GM15510 (cell line): ENCODE results near the gene OR6C74.

ENCODE experiments used
- POLR2A ChIP-seq: IDR thresholded peaks from 3 replicates; pipeline ENCODE4 v1.6.1; 2011; ENCODE audit warnings: borderline replicate concordance; ENCODE audit not compliant: insufficient read length; ENCODE audit errors: extremely low read depth

The OR6C74 gene

GRCh38 chr12:55244309-55244708 is at the start of gene OR6C74:
TSS of gene OR6C74 (plus strand) at chr12:55244609. CDS start at chr12:55247288, 2,679 bp downstream.
- TF ChIP-seq POLR2A: no peak

DNA sequence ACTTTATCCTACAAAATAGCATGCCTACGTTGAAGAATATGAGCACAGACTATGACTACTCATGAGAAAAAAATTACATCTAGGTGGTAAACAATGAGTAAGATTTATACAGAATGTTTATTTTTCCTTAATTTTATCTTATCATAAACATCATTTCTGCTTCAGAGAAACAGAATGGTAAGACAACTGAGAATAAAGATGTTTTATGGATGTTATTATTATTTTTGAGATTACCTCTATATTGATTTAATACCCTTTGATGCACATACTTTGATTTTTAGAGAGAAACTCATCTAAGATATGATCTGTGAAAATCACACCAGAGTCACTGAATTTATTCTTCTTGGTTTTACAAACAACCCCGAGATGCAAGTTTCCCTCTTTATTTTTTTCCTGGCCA is 23.7 kb upstream of the OR6C74 start, which contains the start of gene OR10A7:
Gene OR10A7 (plus strand): TSS at position 301 of the 400 bp plus-strand sequence. CDS start 0 bp downstream, at position 301.
- no peak for TF ChIP-seq POLR2A

- no peak for TF ChIP-seq POLR2A
These were observed 17.9 kb upstream of the OR6C74 start for GRCh38 chr12:55226523-55226922.

GRCh38 chr12:55227643-55228042 is 16.8 kb upstream of the OR6C74 start:
- TF ChIP-seq POLR2A: no peak

DNA sequence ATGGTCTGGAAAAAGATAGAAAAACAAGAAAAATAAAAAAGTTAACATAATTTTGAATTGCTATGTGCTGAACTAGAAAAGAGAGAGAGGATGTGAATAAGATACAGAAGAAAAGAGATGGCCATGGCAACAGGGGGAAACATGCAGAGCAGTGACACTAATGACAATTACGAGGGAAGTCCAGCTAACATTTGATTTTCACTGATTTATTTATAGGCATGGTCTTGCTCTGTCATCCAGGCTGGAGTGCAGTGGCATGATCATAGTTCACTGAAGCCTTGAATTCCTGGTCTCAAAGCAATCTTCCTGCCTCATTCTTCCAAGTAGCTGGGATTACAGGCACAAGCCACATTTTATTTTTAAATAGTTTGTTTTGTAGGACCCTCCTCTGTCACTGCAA is 1.8 kb downstream of the OR6C74 start:
- TF ChIP-seq POLR2A: no peak

GRCh38 chr12:55250944-55251343 is 6.5 kb downstream of the OR6C74 start:
- no peak for TF ChIP-seq POLR2A

DNA sequence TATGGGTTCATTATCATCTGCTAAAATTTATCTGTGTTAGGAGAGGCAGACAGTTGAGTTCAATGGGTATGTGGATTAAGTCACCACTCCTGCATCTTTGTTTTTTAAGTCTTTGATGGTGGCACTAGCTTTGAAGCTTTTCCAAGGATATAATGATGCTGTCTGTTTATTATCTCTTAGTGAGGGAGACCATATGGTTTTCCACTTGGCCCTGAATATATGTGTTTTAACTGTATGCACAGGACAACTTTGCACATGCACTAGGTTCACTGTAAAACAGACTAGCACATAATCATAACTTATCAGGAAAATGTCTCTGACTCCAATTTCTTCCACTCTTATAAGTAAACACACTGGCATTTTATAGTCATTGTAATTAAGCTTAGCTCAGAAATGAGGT is 8.9 kb downstream of the OR6C74 start:
- TF ChIP-seq POLR2A: no peak

DNA sequence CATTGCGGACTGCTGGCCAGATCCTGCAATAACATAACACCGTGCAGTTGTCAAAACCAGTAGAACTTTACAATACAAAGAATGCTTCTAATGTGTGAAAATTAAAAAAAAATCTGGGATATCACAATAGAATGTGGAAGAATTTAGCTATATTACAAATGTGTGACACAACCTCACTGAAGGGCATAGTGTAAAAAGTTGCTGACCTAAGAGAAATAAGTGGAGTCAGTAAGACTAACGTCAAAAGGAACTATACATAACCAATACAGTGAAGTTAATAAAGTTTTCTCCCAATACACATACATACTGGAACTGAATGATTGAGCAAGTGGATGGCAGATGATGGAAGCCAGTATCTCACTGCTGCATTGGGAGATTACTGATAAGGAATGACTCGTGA is 12.4 kb downstream of the OR6C74 start:
- no peak for TF ChIP-seq POLR2A

GRCh38 chr12:55258303-55258702 is 13.9 kb downstream of the OR6C74 start:
- TF ChIP-seq POLR2A: no peak

DNA sequence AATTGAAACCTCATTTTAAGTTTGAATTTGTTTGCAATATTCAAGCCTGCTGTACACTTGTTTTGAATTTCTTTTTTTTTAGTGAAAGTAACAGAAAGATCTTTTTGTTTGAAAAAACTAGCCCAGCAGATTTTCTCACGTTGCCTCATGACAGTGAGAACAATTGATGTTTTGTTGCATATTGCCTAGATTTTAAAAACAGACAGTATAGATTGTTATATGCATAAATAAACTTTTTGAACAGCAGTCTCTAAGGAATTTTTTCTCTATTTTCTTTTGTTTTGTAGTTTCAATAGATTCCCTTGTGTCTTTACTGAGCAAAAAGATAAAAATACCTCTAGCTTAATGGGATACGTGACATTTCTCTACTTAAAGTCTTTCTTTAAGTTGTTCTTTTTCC is 36.6 kb downstream of the OR6C74 start:
- TF ChIP-seq POLR2A: no peak

DNA sequence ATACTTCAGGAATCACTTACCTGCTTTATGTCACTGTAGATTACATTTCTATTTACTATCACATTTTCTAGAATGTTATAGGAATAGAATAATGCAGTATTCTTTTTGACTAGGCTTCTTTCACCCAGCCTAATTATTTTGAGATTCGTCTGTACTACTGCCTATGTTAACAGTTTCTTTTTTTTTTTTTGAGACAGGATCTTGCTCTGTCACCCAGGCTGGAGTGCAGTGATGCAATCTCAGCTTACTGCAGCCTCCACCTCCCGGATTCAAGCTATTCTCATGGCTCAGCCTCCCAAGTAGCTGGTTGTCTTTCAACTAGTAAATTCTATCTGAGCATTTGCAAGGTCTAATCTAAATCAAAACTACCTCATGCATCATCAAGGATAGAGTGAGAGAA is 45.6 kb downstream of the OR6C74 start:
- TF ChIP-seq POLR2A: no peak
